HepG2 (cell line): ENCODE results near the gene DEPDC5. TPM values are rescaled to one million over a fixed set of nuclear protein-coding genes. Genes with fewer than 3 reads are reported as not detected.

Experiments used
- ARNT2 ChIP-seq: sonication (generic); formaldehyde crosslinking; IDR thresholded peaks from 2 replicates; pipeline ENCODE4 v1.8.0; 2022; ENCODE audit warnings: mild to moderate bottlenecking, low read depth, missing genetic modification reagents, moderate library complexity
- ASH2L ChIP-seq: fragments of 300-600, 200-600 bp; sonication (generic); IDR thresholded peaks from 2 replicates; pipeline ENCODE4 v1.7.0; 2017; ENCODE audit warnings: low read depth, mild to moderate bottlenecking, moderate library complexity, mixed read lengths, low read length; ENCODE audit not compliant: insufficient read length
- ATF7-NPFF ChIP-seq: sonication (generic); formaldehyde crosslinking; IDR thresholded peaks from 2 replicates; pipeline ENCODE4 v1.8.1; 2023; ENCODE audit warnings: mild to moderate bottlenecking, low read depth, missing genetic modification reagents, moderate library complexity
- ELK4 ChIP-seq: sonication (generic); formaldehyde crosslinking; IDR thresholded peaks from 2 replicates; pipeline ENCODE4 v1.9.0; 2021; ENCODE audit warnings: missing genetic modification reagents, borderline replicate concordance
- HOXD1 ChIP-seq: sonication (generic); formaldehyde crosslinking; IDR thresholded peaks from 2 replicates; pipeline ENCODE4 v1.5.0; 2020; ENCODE audit warnings: missing genetic modification reagents
- IKZF1 ChIP-seq: fragments of 450-650 bp; IDR thresholded peaks from 2 replicates; pipeline ENCODE4 v1.7.1; 2016
- KAT7 ChIP-seq: IDR thresholded peaks from 2 replicates; pipeline ENCODE4 v1.6.1; 2018; ENCODE audit warnings: borderline replicate concordance, missing compliant biosample characterization
- MBD4 ChIP-seq: IDR thresholded peaks from 2 replicates; pipeline ENCODE4 v1.6.1; 2012; ENCODE audit warnings: low read length, inconsistent platforms, borderline replicate concordance
- MBNL3 ChIP-seq: fragments of 250-450 bp; sonication (Bioruptor Pico); conservative IDR thresholded peaks from 2 replicates; pipeline ENCODE4 v1.8.0; 2022; ENCODE audit warnings: mild to moderate bottlenecking, inconsistent platforms
- MIXL1 ChIP-seq: IDR thresholded peaks from 2 replicates; pipeline ENCODE4 v1.6.1; 2016
- NFKB2 ChIP-seq: sonication (generic); formaldehyde crosslinking; IDR thresholded peaks from 2 replicates; pipeline ENCODE4 v1.4.0; 2020; ENCODE audit warnings: missing genetic modification reagents, borderline replicate concordance
- NR2F1 ChIP-seq, 2 experiments: fragments of 450-650 bp in 1 of 2; formaldehyde crosslinking in 1 of 2; IDR thresholded peaks; 2 replicates each; pipeline versions ENCODE4 v1.5.0 to v1.6.1; 2016 to 2020; ENCODE audit warnings: mild to moderate bottlenecking in 1 of 2, missing compliant biosample characterization in 1 of 2, missing genetic modification reagents in 1 of 2, moderate library complexity in 1 of 2
- RXRA ChIP-seq: sonication (generic); formaldehyde crosslinking; IDR thresholded peaks from 2 replicates; pipeline ENCODE4 v1.5.1; 2020; ENCODE audit warnings: missing genetic modification reagents
- ZFP36 ChIP-seq: fragments of 150-350 bp; IDR thresholded peaks from 2 replicates; pipeline ENCODE4 v1.6.1; 2018; ENCODE audit warnings: borderline replicate concordance, low read length, low read depth; ENCODE audit not compliant: partially characterized antibody
- ZMYM4 ChIP-seq: sonication (generic); formaldehyde crosslinking; IDR thresholded peaks from 2 replicates; pipeline ENCODE4 v1.8.1; 2023; ENCODE audit warnings: mild to moderate bottlenecking, missing genetic modification reagents
- ZNF10 ChIP-seq: sonication (generic); formaldehyde crosslinking; IDR thresholded peaks from 2 replicates; pipeline ENCODE4 v1.4.0; 2020; ENCODE audit warnings: mild to moderate bottlenecking, low read depth, missing genetic modification reagents, borderline replicate concordance
- ZNF317 ChIP-seq: sonication (generic); formaldehyde crosslinking; IDR thresholded peaks from 2 replicates; pipeline ENCODE4 v1.5.0; 2020; ENCODE audit warnings: mild to moderate bottlenecking, missing genetic modification reagents
- ZNF331 ChIP-seq: sonication (generic); formaldehyde crosslinking; IDR thresholded peaks from 2 replicates; pipeline ENCODE4 v1.4.0; 2020; ENCODE audit warnings: missing genetic modification reagents
- ZNF382 ChIP-seq: sonication (generic); formaldehyde crosslinking; IDR thresholded peaks from 2 replicates; pipeline ENCODE4 v1.5.0; 2020; ENCODE audit warnings: missing genetic modification reagents, mild to moderate bottlenecking, borderline replicate concordance
- polyA plus RNA-seq, 8 experiments: library from polyadenylated mRNA; depleted of rRNA in 3 of 8; stranded (reverse) in 7 of 8; unstranded in 1 of 8; fragments of >200 nt; fragmentation: Illumina TruSeq in 4 of 8; extraction: Trizol in 4 of 8; gene quantifications; 2 replicates each; pipeline versions ENCODE4 v1.2.1 to v1.2.3, GENCODE V29; 2011 to 2016; ENCODE audit warnings: low read depth in 4 of 8, missing spikeins in 1 of 8, mixed read lengths in 1 of 8; ENCODE audit not compliant: insufficient read depth in 1 of 8
- total RNA-seq, 5 experiments: library from RNA; depleted of rRNA; stranded (reverse); fragments of >200 nt; fragmentation: Illumina TruSeq; extraction: Trizol; gene quantifications; 2 replicates each; pipeline ENCODE4 v1.2.3, GENCODE V29; 2016; ENCODE audit warnings: low read depth in 1 of 5
- TF ChIP-seq, protein P1 (sequence below): sonication (generic); formaldehyde crosslinking; IDR thresholded peaks from 2 replicates; pipeline ENCODE4 v1.8.0; 2022; ENCODE audit warnings: mild to moderate bottlenecking, missing genetic modification reagents; ENCODE audit not compliant: insufficient replicate concordance
- TF ChIP-seq, protein P2 (sequence below): IDR thresholded peaks from 2 replicates; pipeline ENCODE4 v1.6.1; 2018; ENCODE audit warnings: missing genetic modification reagents
- TF ChIP-seq, protein P3 (sequence below): sonication (generic); formaldehyde crosslinking; IDR thresholded peaks from 2 replicates; pipeline ENCODE4; 2020; ENCODE audit warnings: missing genetic modification reagents, mild to moderate bottlenecking, borderline replicate concordance

The DEPDC5 gene
- total and polyA plus RNA-seq, 2 of the 13 experiments (the other 11 are each of a cell fraction or from before 2014, with no cell fraction given), result 9.8 to 12.4 TPM

- TF ChIP-seq, protein P1, sequence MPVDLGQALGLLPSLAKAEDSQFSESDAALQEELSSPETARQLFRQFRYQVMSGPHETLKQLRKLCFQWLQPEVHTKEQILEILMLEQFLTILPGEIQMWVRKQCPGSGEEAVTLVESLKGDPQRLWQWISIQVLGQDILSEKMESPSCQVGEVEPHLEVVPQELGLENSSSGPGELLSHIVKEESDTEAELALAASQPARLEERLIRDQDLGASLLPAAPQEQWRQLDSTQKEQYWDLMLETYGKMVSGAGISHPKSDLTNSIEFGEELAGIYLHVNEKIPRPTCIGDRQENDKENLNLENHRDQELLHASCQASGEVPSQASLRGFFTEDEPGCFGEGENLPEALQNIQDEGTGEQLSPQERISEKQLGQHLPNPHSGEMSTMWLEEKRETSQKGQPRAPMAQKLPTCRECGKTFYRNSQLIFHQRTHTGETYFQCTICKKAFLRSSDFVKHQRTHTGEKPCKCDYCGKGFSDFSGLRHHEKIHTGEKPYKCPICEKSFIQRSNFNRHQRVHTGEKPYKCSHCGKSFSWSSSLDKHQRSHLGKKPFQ (CRISPR knock-in tag), result no peak
- TF ChIP-seq ZNF382 (CRISPR knock-in tag) (no peak), HOXD1 (CRISPR knock-in tag) (0 out of 2 replicates have a peak, but pooled peaks have one; percentile 78), ATF7-NPFF (CRISPR knock-in tag) (peak; percentile 68; the same call in 1 of the 2 replicates), ZNF331 (CRISPR knock-in tag) (peak; percentile 50; the same call in 1 of the 2 replicates), NFKB2 (CRISPR knock-in tag) (peak; percentile 84; the same call in 1 of the 2 replicates), IKZF1 (no peak), RXRA (CRISPR knock-in tag) (peak; percentile 78; the same call in 1 of the 2 replicates), ZMYM4 (peak; percentile 79), ZNF10 (CRISPR knock-in tag) (no peak), ZFP36 (no peak), ARNT2 (peak; percentile 90), MBNL3 (CRISPR knock-in tag) (no peak), ZNF317 (CRISPR knock-in tag) (peak; percentile 83), ASH2L (peak; percentile 93), ELK4 (no peak), KAT7 (CRISPR knock-in tag) (peak; percentile 78; the same call in 1 of the 2 replicates), MIXL1 (CRISPR knock-in tag) (no peak), NR2F1 (CRISPR knock-in tag; IDR thresholded peaks at IDR 0.05) (0 out of 4 replicates have a peak, but pooled peaks of 1 of the 2 experiments have one; percentile 23), MBD4 (no peak)
- TF ChIP-seq, protein P2, sequence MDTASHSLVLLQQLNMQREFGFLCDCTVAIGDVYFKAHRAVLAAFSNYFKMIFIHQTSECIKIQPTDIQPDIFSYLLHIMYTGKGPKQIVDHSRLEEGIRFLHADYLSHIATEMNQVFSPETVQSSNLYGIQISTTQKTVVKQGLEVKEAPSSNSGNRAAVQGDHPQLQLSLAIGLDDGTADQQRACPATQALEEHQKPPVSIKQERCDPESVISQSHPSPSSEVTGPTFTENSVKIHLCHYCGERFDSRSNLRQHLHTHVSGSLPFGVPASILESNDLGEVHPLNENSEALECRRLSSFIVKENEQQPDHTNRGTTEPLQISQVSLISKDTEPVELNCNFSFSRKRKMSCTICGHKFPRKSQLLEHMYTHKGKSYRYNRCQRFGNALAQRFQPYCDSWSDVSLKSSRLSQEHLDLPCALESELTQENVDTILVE, result peak; percentile 87
- TF ChIP-seq, protein P3, sequence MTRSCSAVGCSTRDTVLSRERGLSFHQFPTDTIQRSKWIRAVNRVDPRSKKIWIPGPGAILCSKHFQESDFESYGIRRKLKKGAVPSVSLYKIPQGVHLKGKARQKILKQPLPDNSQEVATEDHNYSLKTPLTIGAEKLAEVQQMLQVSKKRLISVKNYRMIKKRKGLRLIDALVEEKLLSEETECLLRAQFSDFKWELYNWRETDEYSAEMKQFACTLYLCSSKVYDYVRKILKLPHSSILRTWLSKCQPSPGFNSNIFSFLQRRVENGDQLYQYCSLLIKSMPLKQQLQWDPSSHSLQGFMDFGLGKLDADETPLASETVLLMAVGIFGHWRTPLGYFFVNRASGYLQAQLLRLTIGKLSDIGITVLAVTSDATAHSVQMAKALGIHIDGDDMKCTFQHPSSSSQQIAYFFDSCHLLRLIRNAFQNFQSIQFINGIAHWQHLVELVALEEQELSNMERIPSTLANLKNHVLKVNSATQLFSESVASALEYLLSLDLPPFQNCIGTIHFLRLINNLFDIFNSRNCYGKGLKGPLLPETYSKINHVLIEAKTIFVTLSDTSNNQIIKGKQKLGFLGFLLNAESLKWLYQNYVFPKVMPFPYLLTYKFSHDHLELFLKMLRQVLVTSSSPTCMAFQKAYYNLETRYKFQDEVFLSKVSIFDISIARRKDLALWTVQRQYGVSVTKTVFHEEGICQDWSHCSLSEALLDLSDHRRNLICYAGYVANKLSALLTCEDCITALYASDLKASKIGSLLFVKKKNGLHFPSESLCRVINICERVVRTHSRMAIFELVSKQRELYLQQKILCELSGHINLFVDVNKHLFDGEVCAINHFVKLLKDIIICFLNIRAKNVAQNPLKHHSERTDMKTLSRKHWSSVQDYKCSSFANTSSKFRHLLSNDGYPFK (CRISPR knock-in tag), result peak; percentile 70; the same call in 1 of the 2 replicates
These were observed 4.0 kb upstream of the DEPDC5 start, which contains the start of gene PRR14L (continued) for GRCh38 chr22:31749636-31750364.
